ENCODE data around the gene DRD1. TPM values are rescaled to one million over a fixed set of nuclear protein-coding genes. Genes with fewer than 3 reads are reported as not detected.

The DRD1 gene
- total and polyA plus RNA-seq, 2 experiments from 2014 or later = 0.25 to 1.2 TPM

GRCh38 chr5:175420383-175420782 lies 23.6 kb downstream of the DRD1 start:
- H3K4me2 ChIP-seq = no peak overlapping the region
- H3K36me3 ChIP-seq (replicated peaks; ENCODE audit: insufficient read depth, low read depth) = no peaks in the 10 kb centered on the region
- H2AFZ ChIP-seq = no peak overlapping the region
- H3K9me3 ChIP-seq (ENCODE audit: low read depth) = no peaks in the 10 kb centered on the region
- no peak for TF ChIP-seq EZH2phosphoT487 (IDR thresholded peaks at IDR 0.05; ENCODE audit: low read depth, severe bottlenecking, unreplicated experiment)
- no peak for TF ChIP-seq CTCF (IDR thresholded peaks at IDR 0.05; ENCODE audit: poor library complexity)
- TF ChIP-seq EZH2 (IDR thresholded peaks at IDR 0.05; ENCODE audit: borderline replicate concordance) = no peak
- H3K4me1 ChIP-seq (ENCODE audit: insufficient read depth) = no peaks in the 10 kb centered on the region
- H3K27me3 ChIP-seq = no peaks in the 10 kb centered on the region
- no peaks in the 10 kb centered on the region for H3K79me2 ChIP-seq
- no peak overlapping the region for H3K4me3 ChIP-seq
- H3K9me2 ChIP-seq (replicated peaks; ENCODE audit: insufficient read depth) = no peaks in the 10 kb centered on the region
- H3K27ac ChIP-seq = no peak overlapping the region
- DNase-seq (ENCODE audit: low spot score) = no peak
- no peaks in the 10 kb centered on the region for H4K20me1 ChIP-seq (ENCODE audit: insufficient read depth, poor library complexity, severe bottlenecking)

- H3K4me2 ChIP-seq = no peak overlapping the region
- TF ChIP-seq CTCF (IDR thresholded peaks at IDR 0.05; ENCODE audit: poor library complexity) (no peak), EZH2 (IDR thresholded peaks at IDR 0.05; ENCODE audit: borderline replicate concordance) (no peak), EZH2phosphoT487 (IDR thresholded peaks at IDR 0.05; ENCODE audit: low read depth, severe bottlenecking, unreplicated experiment) (no peak)
- no peak for DNase-seq (ENCODE audit: low spot score)
- WGBS (ENCODE audit: low lambda C conversion rate, missing lambda C conversion rate) = 97% methylated on average over 1 of the region's 1 CpG
- no peaks in the 10 kb centered on the region for H3K79me2 ChIP-seq
- no peaks in the 10 kb centered on the region for H3K9me3 ChIP-seq (ENCODE audit: low read depth)
- H2AFZ ChIP-seq = no peak overlapping the region
- H4K20me1 ChIP-seq (ENCODE audit: insufficient read depth, poor library complexity, severe bottlenecking) = no peaks in the 10 kb centered on the region
- no peak overlapping the region for H3K4me3 ChIP-seq
- no peaks in the 10 kb centered on the region for H3K27me3 ChIP-seq
- no peaks in the 10 kb centered on the region for H3K36me3 ChIP-seq (replicated peaks; ENCODE audit: insufficient read depth, low read depth)
- H3K9me2 ChIP-seq (replicated peaks; ENCODE audit: insufficient read depth) = no peaks in the 10 kb centered on the region
- no peak overlapping the region for H3K27ac ChIP-seq
- H3K4me1 ChIP-seq (ENCODE audit: insufficient read depth) = no peaks in the 10 kb centered on the region
Measured at GRCh38 chr5:175418251-175418650, 25.7 kb downstream of the DRD1 start.

- TF ChIP-seq EZH2phosphoT487 (IDR thresholded peaks at IDR 0.05; ENCODE audit: low read depth, severe bottlenecking, unreplicated experiment) (no peak), CTCF (IDR thresholded peaks at IDR 0.05; ENCODE audit: poor library complexity) (no peak), EZH2 (IDR thresholded peaks at IDR 0.05; ENCODE audit: borderline replicate concordance) (no peak)
- Histone ChIP-seq H3K27me3 (no peaks in the 10 kb centered on the region), H3K27ac (no peak overlapping the region), H3K4me3 (no peak overlapping the region), H3K9me2 (replicated peaks; ENCODE audit: insufficient read depth) (no peaks in the 10 kb centered on the region), H4K20me1 (ENCODE audit: insufficient read depth, poor library complexity, severe bottlenecking) (no peaks in the 10 kb centered on the region), H3K4me1 (ENCODE audit: insufficient read depth) (no peaks in the 10 kb centered on the region), H3K79me2 (no peaks in the 10 kb centered on the region), H3K36me3 (replicated peaks; ENCODE audit: insufficient read depth, low read depth) (no peaks in the 10 kb centered on the region), H3K4me2 (no peak overlapping the region), H3K9me3 (ENCODE audit: low read depth) (no peaks in the 10 kb centered on the region), H2AFZ (no peak overlapping the region)
- WGBS (ENCODE audit: low lambda C conversion rate, missing lambda C conversion rate) = 32% methylated on average over 2 of the region's 2 CpGs
- DNase-seq (ENCODE audit: low spot score) = no peak
Measured at GRCh38 chr5:175417384-175417783, 26.6 kb downstream of the DRD1 start.

GRCh38 chr5:175415303-175415702 lies 28.7 kb downstream of the DRD1 start:
- H4K20me1 ChIP-seq (ENCODE audit: insufficient read depth, poor library complexity, severe bottlenecking) = no peaks in the 10 kb centered on the region
- no peak overlapping the region for H3K4me2 ChIP-seq
- no peak overlapping the region for H3K4me3 ChIP-seq
- H3K36me3 ChIP-seq (replicated peaks; ENCODE audit: insufficient read depth, low read depth) = no peaks in the 10 kb centered on the region
- H3K27me3 ChIP-seq = no peaks in the 10 kb centered on the region
- H3K9me2 ChIP-seq (replicated peaks; ENCODE audit: insufficient read depth) = no peaks in the 10 kb centered on the region
- DNase-seq (ENCODE audit: low spot score) = no peak
- H3K9me3 ChIP-seq (ENCODE audit: low read depth) = no peaks in the 10 kb centered on the region
- H2AFZ ChIP-seq = no peak overlapping the region
- TF ChIP-seq EZH2 (IDR thresholded peaks at IDR 0.05; ENCODE audit: borderline replicate concordance) (no peak), CTCF (IDR thresholded peaks at IDR 0.05; ENCODE audit: poor library complexity) (no peak), EZH2phosphoT487 (IDR thresholded peaks at IDR 0.05; ENCODE audit: low read depth, severe bottlenecking, unreplicated experiment) (no peak)
- WGBS (ENCODE audit: low lambda C conversion rate, missing lambda C conversion rate) = 92% methylated on average over 2 of the region's 2 CpGs
- no peaks in the 10 kb centered on the region for H3K4me1 ChIP-seq (ENCODE audit: insufficient read depth)
- no peaks in the 10 kb centered on the region for H3K79me2 ChIP-seq
- no peak overlapping the region for H3K27ac ChIP-seq
